ENCODE measurements around the gene LIMK2.

Gene LIMK2

GRCh38 chr22:31327806-31328543 is 115.9 kb downstream of the LIMK2 start:
- no peak for DNase-seq (ENCODE audit: low read depth in 2 of 3, low spot score in 2 of 3)

GRCh38 chr22:31328544-31328960 is 116.5 kb downstream of the LIMK2 start:
- DNase-seq (ENCODE audit: low read depth in 2 of 3, low spot score in 2 of 3), result no peak

GRCh38 chr22:31329029-31329428 is 116.9 kb downstream of the LIMK2 start:
- no peak for DNase-seq (ENCODE audit: low read depth in 2 of 3, low spot score in 2 of 3)
